Measurements from ENCODE around the gene KIF5A.

- TF ChIP-seq CTCF (IDR thresholded peaks at IDR 0.05) (no peak), POLR2A (IDR thresholded peaks at IDR 0.05) (no peak)
These were observed 34.4 kb upstream of the KIF5A start for GRCh38 chr12:57515408-57515933.

All from lower leg skin (tissue), 3 donors.